Breast epithelium (tissue), 4 donors: ENCODE results near the gene LGR5. TPM values are rescaled to one million over a fixed set of nuclear protein-coding genes. Genes with fewer than 3 reads are reported as not detected.

Experiments used
- DNase-seq, 2 donors: peaks; one replicate each; pipeline ENCODE4 v3.0.0-alpha.2; 2019; ENCODE audit warnings: low spot score in 2 of 2
- H3K27ac ChIP-seq, 2 donors: fragments of 200-600 bp; sonication (generic) in 1 of 2; one replicate each; pipeline ENCODE4 v1.5.1; 2016 to 2019; ENCODE audit warnings: mild to moderate bottlenecking in 1 of 2
- H3K27me3 ChIP-seq, 2 donors: fragments of 200-600 bp; sonication (generic) in 1 of 2; one replicate each; pipeline versions ENCODE4 v1.5.1 to v1.6.0; 2017 to 2019; ENCODE audit warnings: control low read depth in 1 of 2, mild to moderate bottlenecking in 1 of 2
- H3K36me3 ChIP-seq: fragments of 200-600 bp; one replicate; pipeline ENCODE4 v1.5.1; 2019
- H3K4me1 ChIP-seq, 2 donors: fragments of 200-600 bp; sonication (generic); one replicate each; pipeline ENCODE4 v1.5.1; 2016 to 2019; ENCODE audit warnings: control low read depth in 1 of 2
- H3K4me3 ChIP-seq, 3 donors: fragments of 200-600 bp; sonication (generic); 1 replicate in 2 of 3; 2 replicates in 1 of 3; pipeline ENCODE4 v1.5.1; 2016 to 2019; ENCODE audit warnings: mild to moderate bottlenecking in 3 of 3, moderate library complexity in 2 of 3
- H3K9me3 ChIP-seq, 2 donors: fragments of 200-600 bp; sonication (generic) in 1 of 2; one replicate each; pipeline ENCODE4 v1.5.1; 2016 to 2019; ENCODE audit warnings: control low read depth in 1 of 2
- POLR2A ChIP-seq: fragments of 450-650 bp; IDR thresholded peaks from one replicate; pipeline ENCODE4 v1.6.1; 2016; ENCODE audit warnings: antibody characterized with exemption, mild to moderate bottlenecking, moderate library complexity
- POLR2AphosphoS5 ChIP-seq, 3 donors: sonication (generic); formaldehyde crosslinking; IDR thresholded peaks; one replicate each; pipeline ENCODE4 v1.6.1; 2017; ENCODE audit warnings: antibody characterized with exemption in 3 of 3
- intact Hi-C: fragments of 100-400 bp; cut with DNase I; formaldehyde crosslinking; loops from one replicate; pipeline ENCODE4 v1.15.1; 2023; ENCODE audit warnings: low total_unique reads
- total RNA-seq, 3 donors: library from RNA; depleted of rRNA; stranded (reverse); fragments of >200 nt; gene quantifications; one replicate each; pipeline ENCODE4 v1.1.0, GENCODE V29; 2016
- TF ChIP-seq, protein P1 (sequence below), 3 donors: fragments of 450-650 bp; IDR thresholded peaks; one replicate each; pipeline ENCODE4 v1.5.1; 2016 to 2017; ENCODE audit warnings: antibody characterized with exemption in 3 of 3, mild to moderate bottlenecking in 3 of 3, moderate library complexity in 3 of 3

Gene LGR5
- total RNA-seq, 3 donors from 2014 or later = 0.15 to 0.80 (median 0.66) TPM

DNA sequence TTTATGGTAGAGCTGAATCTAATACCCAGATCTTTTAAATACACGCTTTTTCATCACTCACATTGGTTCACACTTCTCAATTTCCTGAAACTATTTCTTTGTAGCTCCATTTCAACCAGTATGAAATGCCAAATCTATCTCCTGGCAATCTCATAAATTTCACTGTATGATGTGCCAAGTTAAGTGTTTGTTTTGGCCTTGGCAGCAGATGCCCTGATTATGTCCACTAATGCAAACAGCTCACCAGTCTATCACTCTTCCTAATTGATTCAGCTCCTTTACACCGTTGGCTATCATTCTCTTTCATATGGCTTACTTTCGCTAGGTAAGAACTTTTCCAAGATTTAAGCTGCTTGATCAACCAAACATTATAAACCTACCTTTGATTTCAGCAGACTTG lies 165.4 kb downstream of the LGR5 start:
- Histone ChIP-seq H3K4me3 (no peak overlapping the region), H3K27ac (no peak overlapping the region), H3K27me3 (no peaks in the 10 kb centered on the region), H3K9me3 (no peaks in the 10 kb centered on the region), H3K36me3 (no peaks in the 10 kb centered on the region), H3K4me1 (no peaks in the 10 kb centered on the region)
- intact Hi-C loops = no loop called here
- no peak for DNase-seq
- TF ChIP-seq, protein P1, sequence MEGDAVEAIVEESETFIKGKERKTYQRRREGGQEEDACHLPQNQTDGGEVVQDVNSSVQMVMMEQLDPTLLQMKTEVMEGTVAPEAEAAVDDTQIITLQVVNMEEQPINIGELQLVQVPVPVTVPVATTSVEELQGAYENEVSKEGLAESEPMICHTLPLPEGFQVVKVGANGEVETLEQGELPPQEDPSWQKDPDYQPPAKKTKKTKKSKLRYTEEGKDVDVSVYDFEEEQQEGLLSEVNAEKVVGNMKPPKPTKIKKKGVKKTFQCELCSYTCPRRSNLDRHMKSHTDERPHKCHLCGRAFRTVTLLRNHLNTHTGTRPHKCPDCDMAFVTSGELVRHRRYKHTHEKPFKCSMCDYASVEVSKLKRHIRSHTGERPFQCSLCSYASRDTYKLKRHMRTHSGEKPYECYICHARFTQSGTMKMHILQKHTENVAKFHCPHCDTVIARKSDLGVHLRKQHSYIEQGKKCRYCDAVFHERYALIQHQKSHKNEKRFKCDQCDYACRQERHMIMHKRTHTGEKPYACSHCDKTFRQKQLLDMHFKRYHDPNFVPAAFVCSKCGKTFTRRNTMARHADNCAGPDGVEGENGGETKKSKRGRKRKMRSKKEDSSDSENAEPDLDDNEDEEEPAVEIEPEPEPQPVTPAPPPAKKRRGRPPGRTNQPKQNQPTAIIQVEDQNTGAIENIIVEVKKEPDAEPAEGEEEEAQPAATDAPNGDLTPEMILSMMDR (IDR thresholded peaks at IDR 0.05) = no peak
- TF ChIP-seq POLR2AphosphoS5 (IDR thresholded peaks at IDR 0.05) (no peak), POLR2A (no peak)

- Histone ChIP-seq H3K27ac (no peak overlapping the region), H3K36me3 (no peaks in the 10 kb centered on the region)
Observed at GRCh38 chr12:71607494-71608330, 168.1 kb downstream of the LGR5 start.

DNA sequence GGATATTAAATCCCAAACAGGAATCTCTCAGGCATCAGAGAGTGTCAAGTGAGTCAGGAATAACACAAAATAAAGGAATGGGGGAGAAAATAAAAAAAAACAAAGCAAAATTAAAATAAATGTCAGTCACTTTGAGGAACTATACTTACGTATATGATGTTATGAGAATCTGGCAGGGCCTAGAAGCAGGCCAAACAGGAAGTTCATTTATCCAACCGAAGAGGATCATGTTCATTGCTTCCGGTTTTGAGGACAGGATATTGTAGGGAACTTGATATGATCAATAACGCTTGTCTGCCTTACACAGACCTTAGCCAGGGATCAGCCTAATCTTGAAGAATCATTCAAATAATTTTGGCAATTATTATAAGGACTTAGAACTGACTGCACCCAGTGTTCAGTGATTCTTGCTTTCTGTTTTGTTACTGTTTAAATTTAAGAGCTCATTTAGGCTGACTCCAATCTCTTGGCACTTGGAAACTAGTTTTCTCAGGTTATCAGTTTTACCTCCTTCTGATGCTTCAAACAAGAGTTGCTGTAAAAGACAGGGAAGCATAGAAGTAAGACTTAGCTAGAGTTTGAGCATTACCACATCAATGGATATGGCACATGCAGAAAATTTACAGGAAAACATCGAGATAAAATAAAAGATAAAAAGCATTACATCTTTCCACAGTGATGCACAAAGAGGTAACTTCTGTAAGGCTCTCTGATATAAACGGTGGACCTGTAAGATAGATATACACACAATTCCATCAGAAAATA lies 170.6 kb downstream of the LGR5 start:
- no peaks in the 10 kb centered on the region for H3K4me1 ChIP-seq
- intact Hi-C loops = no loop called here
- no peak for TF ChIP-seq POLR2AphosphoS5 (IDR thresholded peaks at IDR 0.05)
- TF ChIP-seq, protein P1 (IDR thresholded peaks at IDR 0.05) = no peak
- no peak for TF ChIP-seq POLR2A
- H3K9me3 ChIP-seq = no peaks in the 10 kb centered on the region
- DNase-seq = no peak
- H3K27me3 ChIP-seq = no peaks in the 10 kb centered on the region
- no peak overlapping the region for H3K27ac ChIP-seq
- H3K4me3 ChIP-seq = no peak overlapping the region
- peaks cover 9% of the 10 kb centered on the region for H3K36me3 ChIP-seq

More at GRCh38 chr12:71607494-71608330, 168.1 kb downstream of the LGR5 start:
- TF ChIP-seq, protein P1 (IDR thresholded peaks at IDR 0.05) = no peak
- TF ChIP-seq POLR2AphosphoS5 (IDR thresholded peaks at IDR 0.05) (no peak), POLR2A (no peak)
- Histone ChIP-seq H3K9me3 (no peaks in the 10 kb centered on the region), H3K4me3 (no peak overlapping the region), H3K4me1 (no peaks in the 10 kb centered on the region), H3K27me3 (no peaks in the 10 kb centered on the region)
- no peak for DNase-seq
- intact Hi-C loops = no loop called here

GRCh38 chr12:71621938-71622337 lies 182.3 kb downstream of the LGR5 start:
- Histone ChIP-seq H3K36me3 (no peaks in the 10 kb centered on the region), H3K27ac (no peak overlapping the region), H3K4me3 (no peak overlapping the region), H3K27me3 (no peaks in the 10 kb centered on the region), H3K4me1 (no peaks in the 10 kb centered on the region), H3K9me3 (no peaks in the 10 kb centered on the region)
- TF ChIP-seq POLR2A (no peak), POLR2AphosphoS5 (IDR thresholded peaks at IDR 0.05) (no peak)
- TF ChIP-seq, protein P1 (IDR thresholded peaks at IDR 0.05) = no peak
- DNase-seq = no peak
- intact Hi-C loops = no loop called here

DNA sequence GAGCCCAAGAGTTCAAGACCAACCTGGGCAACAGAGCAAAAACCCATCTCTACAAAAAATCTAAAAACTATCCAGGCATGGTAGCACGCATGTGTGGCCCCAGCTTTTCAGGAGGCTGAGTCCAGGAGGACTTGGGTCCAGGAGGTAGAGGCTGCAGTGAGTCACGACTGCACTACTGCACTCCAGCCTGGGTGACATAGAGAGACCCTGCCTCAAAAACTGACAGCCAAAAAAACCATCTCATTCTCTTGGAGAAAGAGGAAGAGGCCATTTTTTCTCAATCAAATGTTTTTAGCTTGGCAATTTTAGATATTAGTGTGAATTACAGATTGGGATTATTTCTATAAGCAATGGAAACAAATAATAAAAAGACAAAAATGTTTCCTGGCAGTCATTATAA lies 185.9 kb downstream of the LGR5 start:
- no peaks in the 10 kb centered on the region for H3K9me3 ChIP-seq
- H3K27ac ChIP-seq = no peak overlapping the region
- H3K36me3 ChIP-seq = no peaks in the 10 kb centered on the region
- DNase-seq = no peak
- no peaks in the 10 kb centered on the region for H3K27me3 ChIP-seq
- H3K4me1 ChIP-seq = no peaks in the 10 kb centered on the region
- TF ChIP-seq POLR2AphosphoS5 (IDR thresholded peaks at IDR 0.05) = no peak
- no peak for TF ChIP-seq POLR2A
- TF ChIP-seq, protein P1 (IDR thresholded peaks at IDR 0.05) = no peak
- no peak overlapping the region for H3K4me3 ChIP-seq
- intact Hi-C loops = no loop called here
